Measurements from ENCODE around the gene TRHDE.
"Not testable (repeated sequence)": the region's sequence is repeated elsewhere in the genome, so short reads cannot be mapped to it uniquely, and the experiment has no call there.

Gene TRHDE

GRCh38 chr12:72502546-72502945, 230.4 kb downstream of the TRHDE start:
- DNase-seq (ENCODE audit: low read depth in 2 of 2, low spot score in 1 of 2), result no peak

GRCh38 chr12:72505227-72505626, 233.1 kb downstream of the TRHDE start:
- no peak for DNase-seq (ENCODE audit: low read depth in 2 of 2, low spot score in 1 of 2)

GRCh38 chr12:72509891-72510290, 237.7 kb downstream of the TRHDE start:
- no peak for DNase-seq (ENCODE audit: low read depth in 2 of 2, low spot score in 1 of 2)

- DNase-seq (ENCODE audit: low read depth in 2 of 2, low spot score in 1 of 2), result no peak
Observed at GRCh38 chr12:72510772-72511171, 238.6 kb downstream of the TRHDE start.

- no peak for DNase-seq (ENCODE audit: low read depth in 2 of 2, low spot score in 1 of 2)
Observed at GRCh38 chr12:72511498-72511897, 239.3 kb downstream of the TRHDE start.

GRCh38 chr12:72511906-72512305, 239.7 kb downstream of the TRHDE start:
- no peak for DNase-seq (ENCODE audit: low read depth in 2 of 2, low spot score in 1 of 2)

- DNase-seq (ENCODE audit: low read depth in 2 of 2, low spot score in 1 of 2), result not testable (repeated sequence)
Observed at GRCh38 chr12:72520044-72520678, 248.0 kb downstream of the TRHDE start.

- DNase-seq (ENCODE audit: low read depth in 2 of 2, low spot score in 1 of 2), result no peak
Observed at GRCh38 chr12:72521326-72521725, 249.2 kb downstream of the TRHDE start.

- DNase-seq (ENCODE audit: low read depth in 2 of 2, low spot score in 1 of 2), result no peak
Observed at GRCh38 chr12:72522411-72522810, 250.2 kb downstream of the TRHDE start.

- DNase-seq (ENCODE audit: low read depth in 2 of 2, low spot score in 1 of 2), result no peak
Observed at GRCh38 chr12:72523754-72524153, 251.6 kb downstream of the TRHDE start.

GRCh38 chr12:72535212-72535990, 263.2 kb downstream of the TRHDE start:
- DNase-seq (ENCODE audit: low read depth in 2 of 2, low spot score in 1 of 2), result no peak

GRCh38 chr12:72540811-72541210, 268.6 kb downstream of the TRHDE start:
- no peak for DNase-seq (ENCODE audit: low read depth in 2 of 2, low spot score in 1 of 2)

- no peak for DNase-seq (ENCODE audit: low read depth in 2 of 2, low spot score in 1 of 2)
Observed at GRCh38 chr12:72543777-72544467, 271.8 kb downstream of the TRHDE start.

GRCh38 chr12:72546106-72546505, 273.9 kb downstream of the TRHDE start:
- DNase-seq (ENCODE audit: low read depth in 2 of 2, low spot score in 1 of 2), result no peak

- DNase-seq (ENCODE audit: low read depth in 2 of 2, low spot score in 1 of 2), result no peak
Observed at GRCh38 chr12:72547573-72547972, 275.4 kb downstream of the TRHDE start.

GRCh38 chr12:72549184-72549583, 277.0 kb downstream of the TRHDE start:
- DNase-seq (ENCODE audit: low read depth in 2 of 2, low spot score in 1 of 2), result no peak

GRCh38 chr12:72560003-72560769, 288.0 kb downstream of the TRHDE start:
- no peak for DNase-seq (ENCODE audit: low read depth in 2 of 2, low spot score in 1 of 2)

GRCh38 chr12:72570601-72571000, 298.4 kb downstream of the TRHDE start:
- no peak for DNase-seq (ENCODE audit: low read depth in 2 of 2, low spot score in 1 of 2)

GRCh38 chr12:72574138-72574537, 302.0 kb downstream of the TRHDE start:
- DNase-seq (ENCODE audit: low read depth in 2 of 2, low spot score in 1 of 2), result no peak

- DNase-seq (ENCODE audit: low read depth in 2 of 2, low spot score in 1 of 2), result no peak
Observed at GRCh38 chr12:72578327-72578726, 306.2 kb downstream of the TRHDE start.

GRCh38 chr12:72586456-72586855, 314.3 kb downstream of the TRHDE start:
- no peak for DNase-seq (ENCODE audit: low read depth in 2 of 2, low spot score in 1 of 2)

Measured in stimulated activated CD8-positive, alpha-beta memory T cell treated with anti-CD3 and anti-CD28 coated beads, Interleukin-4, amount 100 ng/mL, for 1 hour (primary cell).